GM12875 (cell line): ENCODE measurements around the gene AGAP1.

Experiments
- H3K4me3 ChIP-seq: one replicate; pipeline ENCODE4 v1.5.1; 2011; ENCODE audit warnings: low read depth, low read length, control low read depth
- TF ChIP-seq, protein P1 (sequence below): IDR thresholded peaks from 2 replicates; pipeline ENCODE4 v1.5.1; 2011; ENCODE audit warnings: low read depth, mild to moderate bottlenecking, control low read depth, inconsistent platforms, low read length, moderate library complexity, borderline replicate concordance; ENCODE audit not compliant: insufficient read depth

AGAP1 gene

DNA sequence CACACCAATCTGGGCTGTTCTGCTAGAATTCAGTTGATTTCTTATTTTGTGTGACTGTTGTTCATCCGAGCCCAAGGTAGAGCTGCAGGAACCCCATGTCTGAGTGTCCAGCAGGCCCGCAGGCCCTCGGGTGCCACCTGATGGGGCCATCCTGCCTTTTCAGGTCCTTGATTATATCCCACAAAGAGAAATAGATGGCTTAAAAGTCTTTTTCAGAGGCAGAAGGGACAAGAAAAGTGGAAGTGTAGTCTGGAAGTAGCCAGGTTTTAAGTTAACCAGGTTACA is 52.2 kb downstream of the AGAP1 start:
- TF ChIP-seq, protein P1, sequence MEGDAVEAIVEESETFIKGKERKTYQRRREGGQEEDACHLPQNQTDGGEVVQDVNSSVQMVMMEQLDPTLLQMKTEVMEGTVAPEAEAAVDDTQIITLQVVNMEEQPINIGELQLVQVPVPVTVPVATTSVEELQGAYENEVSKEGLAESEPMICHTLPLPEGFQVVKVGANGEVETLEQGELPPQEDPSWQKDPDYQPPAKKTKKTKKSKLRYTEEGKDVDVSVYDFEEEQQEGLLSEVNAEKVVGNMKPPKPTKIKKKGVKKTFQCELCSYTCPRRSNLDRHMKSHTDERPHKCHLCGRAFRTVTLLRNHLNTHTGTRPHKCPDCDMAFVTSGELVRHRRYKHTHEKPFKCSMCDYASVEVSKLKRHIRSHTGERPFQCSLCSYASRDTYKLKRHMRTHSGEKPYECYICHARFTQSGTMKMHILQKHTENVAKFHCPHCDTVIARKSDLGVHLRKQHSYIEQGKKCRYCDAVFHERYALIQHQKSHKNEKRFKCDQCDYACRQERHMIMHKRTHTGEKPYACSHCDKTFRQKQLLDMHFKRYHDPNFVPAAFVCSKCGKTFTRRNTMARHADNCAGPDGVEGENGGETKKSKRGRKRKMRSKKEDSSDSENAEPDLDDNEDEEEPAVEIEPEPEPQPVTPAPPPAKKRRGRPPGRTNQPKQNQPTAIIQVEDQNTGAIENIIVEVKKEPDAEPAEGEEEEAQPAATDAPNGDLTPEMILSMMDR = no peak
- H3K4me3 ChIP-seq = no peak overlapping the region

DNA sequence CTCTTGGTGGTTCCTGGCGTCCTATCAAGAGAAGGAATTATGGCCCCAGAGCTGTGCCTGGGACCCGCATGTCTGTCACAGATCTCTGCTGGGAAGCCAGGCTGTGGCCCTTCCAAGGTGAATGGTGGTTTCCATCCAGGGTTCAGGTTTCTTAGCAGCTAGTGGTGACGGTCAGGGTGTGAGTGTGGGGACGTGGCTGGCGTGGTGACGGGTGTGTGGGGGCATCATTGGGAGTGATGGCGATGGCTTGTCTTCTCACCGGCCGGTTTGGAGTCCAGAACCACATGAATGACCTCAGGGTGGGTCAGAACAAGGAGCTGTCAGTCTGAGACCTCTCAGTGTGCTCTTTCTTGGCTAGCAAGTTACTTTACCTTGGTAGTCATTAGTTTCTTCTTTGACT is 52.6 kb downstream of the AGAP1 start:
- H3K4me3 ChIP-seq = no peak overlapping the region
- TF ChIP-seq, protein P1 = no peak

DNA sequence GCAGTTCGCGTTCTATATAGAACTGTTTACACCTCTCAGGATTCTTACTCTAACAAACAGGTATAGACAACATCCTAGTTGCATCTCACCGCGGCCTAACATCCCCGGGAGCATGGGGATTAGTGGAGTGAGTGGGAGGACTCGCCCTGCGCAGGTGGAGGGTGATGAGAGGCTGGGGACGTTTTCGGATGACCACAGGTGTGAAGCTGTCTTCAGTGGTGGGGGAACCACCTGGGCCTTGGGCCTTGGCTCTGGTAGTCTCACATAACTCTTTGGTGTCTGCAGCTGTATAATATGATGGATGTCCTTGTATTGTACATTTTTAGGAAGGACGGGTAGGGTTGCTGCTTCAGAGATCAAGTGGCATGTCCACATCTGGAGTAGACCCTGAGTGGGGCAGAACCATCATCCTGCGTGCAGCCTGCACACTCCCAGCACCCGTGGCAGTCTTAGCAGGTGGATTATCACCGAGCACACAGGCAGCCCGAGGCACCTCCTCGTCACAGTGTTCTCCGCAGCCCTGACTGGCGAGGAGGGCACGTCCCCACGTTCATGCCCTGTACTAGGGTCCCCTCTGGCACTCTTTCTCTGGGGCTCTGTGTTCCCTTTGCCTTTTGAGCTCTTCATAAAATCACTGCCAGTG is 56.0 kb downstream of the AGAP1 start:
- H3K4me3 ChIP-seq = no peak overlapping the region
- TF ChIP-seq, protein P1 = no peak

DNA sequence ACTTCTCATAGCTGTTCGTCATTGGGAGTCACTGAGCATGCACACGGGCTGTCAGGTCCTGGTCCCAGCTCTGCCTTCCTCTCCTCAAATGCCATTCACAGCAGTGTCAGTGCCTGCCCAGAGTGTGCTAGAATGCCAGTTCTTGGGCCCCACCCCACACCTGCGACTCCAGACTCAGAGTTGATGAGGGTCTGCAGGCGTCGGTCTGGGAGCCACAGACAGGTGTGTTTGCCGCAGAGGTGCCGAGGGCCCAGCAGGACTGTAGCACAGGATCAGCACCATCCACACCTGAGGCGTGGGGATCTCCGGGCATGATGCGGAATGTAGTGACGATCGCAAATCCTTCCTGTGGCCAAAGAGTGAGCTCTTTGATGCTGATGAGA is 56.5 kb downstream of the AGAP1 start:
- TF ChIP-seq, protein P1 = no peak
- H3K4me3 ChIP-seq = no peak overlapping the region

DNA sequence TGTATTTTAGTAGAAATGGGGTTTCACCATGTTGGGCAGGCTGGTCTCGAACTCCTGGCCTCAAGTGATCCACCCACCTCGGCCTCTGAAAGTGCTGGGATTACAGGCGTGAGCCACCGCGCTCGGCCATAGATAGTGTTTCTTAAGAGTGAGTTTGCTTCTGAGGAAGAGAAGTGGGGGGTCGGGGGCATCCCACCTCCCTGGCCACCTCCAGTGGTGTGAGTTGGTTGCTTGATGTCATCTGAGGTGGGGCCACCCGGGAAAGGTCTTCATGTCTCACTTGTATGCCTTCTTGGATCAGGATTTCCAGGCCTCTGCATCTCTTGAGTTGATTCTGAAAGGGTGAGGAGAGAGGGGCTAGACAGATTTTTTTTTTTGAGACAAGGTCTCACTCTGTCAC is 57.1 kb downstream of the AGAP1 start:
- TF ChIP-seq, protein P1 = no peak
- no peak overlapping the region for H3K4me3 ChIP-seq

DNA sequence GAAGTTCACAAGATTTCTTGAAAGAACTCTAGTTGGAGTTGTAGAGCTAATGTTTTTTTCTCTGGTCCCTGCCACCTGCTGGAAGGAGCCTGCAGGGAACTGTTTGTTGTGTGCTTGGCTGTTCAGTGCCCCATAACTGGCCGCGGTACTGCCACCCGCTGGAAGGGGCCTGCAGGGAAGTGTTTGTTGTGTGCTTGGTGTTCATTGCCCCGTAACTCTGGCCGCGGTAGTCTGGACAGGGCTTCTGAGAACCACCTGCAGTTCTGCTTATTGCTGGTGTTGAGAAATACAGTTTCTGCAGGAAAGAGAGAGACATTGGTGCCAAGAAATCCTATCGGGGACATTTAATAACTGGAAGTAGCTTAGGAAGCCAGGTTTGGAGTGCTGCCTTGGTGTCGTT is 58.1 kb downstream of the AGAP1 start:
- H3K4me3 ChIP-seq = no peak overlapping the region
- TF ChIP-seq, protein P1 = no peak

DNA sequence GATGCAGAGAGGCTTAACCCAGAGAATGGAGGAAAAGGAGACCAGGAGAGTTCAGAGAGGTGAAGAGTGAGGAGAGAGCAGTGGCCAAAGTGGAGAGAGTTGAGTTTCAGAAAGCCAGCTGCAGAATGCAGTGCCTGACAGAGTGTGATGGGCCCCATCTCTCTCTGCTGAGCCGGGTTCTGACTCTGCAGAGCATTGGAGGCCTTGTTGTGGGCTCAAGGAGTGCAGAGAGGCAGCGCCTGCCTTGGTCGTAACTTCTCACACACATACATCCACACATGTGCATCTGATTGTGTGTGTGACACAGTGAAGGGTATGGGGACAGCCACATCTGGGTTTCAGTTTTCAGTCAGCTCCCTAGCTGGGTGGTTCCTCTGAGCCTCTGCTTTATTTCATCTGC is 58.8 kb downstream of the AGAP1 start:
- TF ChIP-seq, protein P1 = no peak
- no peak overlapping the region for H3K4me3 ChIP-seq
